Measurements from ENCODE around the gene TNN.
A peak's percentile ranks its signal among the peaks of the same experiment; 100 is the strongest.
"Not testable (repeated sequence)": the region's sequence is repeated elsewhere in the genome, so short reads cannot be mapped to it uniquely, and the experiment has no call there.

TNN gene

DNA sequence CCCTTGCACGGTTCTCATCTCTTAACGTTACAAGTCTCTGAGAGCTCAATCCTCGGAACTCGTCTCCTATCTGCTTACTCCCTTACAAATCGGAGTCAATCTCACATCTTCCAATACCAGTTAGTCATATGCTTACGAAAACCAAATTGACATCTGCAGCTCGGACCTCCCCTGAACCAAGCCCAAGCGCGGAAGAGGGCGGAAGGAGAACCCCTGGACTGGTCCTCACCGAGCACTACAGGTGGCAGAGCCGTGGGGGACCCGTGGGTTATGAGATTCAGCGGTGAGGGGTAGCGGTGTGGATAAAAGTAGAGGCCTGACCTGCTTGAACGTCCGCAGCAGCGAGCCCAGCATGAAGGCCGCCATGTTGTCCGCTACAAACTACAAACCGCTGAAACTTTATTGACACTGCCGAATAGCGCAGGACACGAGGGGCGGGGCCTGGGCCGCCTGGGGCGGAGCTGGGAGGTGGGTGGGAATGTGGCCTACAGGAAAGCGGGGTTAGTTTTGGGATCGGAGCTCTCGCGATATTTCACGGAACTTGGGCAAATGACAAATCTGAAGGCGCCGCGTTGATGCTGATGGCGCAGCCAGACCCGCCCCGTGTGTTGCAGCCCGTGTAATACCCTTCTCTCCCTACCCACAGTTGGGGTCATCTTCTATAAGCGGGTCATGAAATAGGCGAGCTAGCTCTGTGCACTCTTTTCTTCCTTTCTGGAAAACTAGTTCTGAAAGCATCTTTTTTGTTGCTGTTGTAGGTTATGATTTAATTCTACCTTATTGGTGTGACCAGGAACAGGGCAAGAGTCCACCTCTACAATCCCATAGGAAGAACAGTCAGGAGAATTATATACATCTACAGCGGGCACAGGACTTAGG, 44.4 kb upstream of the TNN start, which contains the start of gene MRPS14:
Gene MRPS14 (minus strand): TSS at position 383 of the 879 bp plus-strand sequence. CDS start 17 bp downstream, at position 366.
- Histone ChIP-seq H3K27me3 (ENCODE audit: insufficient read depth, low read length, poor library complexity, severe bottlenecking) (no peaks in the 10 kb centered on the region), H3K9ac (ENCODE audit: low read depth, low read length, poor library complexity, severe bottlenecking) (peak within 1 kb of the TSS; percentile 95), H4K20me1 (ENCODE audit: insufficient read depth, low read length, poor library complexity, severe bottlenecking) (peaks cover 18% of the 10 kb centered on the region), H3K9me2 (replicated peaks; ENCODE audit: low read depth, low read length) (no peaks in the 10 kb centered on the region), H3K79me2 (ENCODE audit: insufficient read depth, low read length) (peaks cover 26% of the 10 kb centered on the region), H3F3A (ENCODE audit: low read depth) (no peaks in the 10 kb centered on the region), H2AFZ (ENCODE audit: low read length) (peak within 1 kb of the TSS; percentile 89), H3K36me3 (ENCODE audit: insufficient read depth, low read length) (peaks cover 1% of the 10 kb centered on the region; the same call in 1 of the 2 replicates), H3K9me3 (ENCODE audit: insufficient read depth, low read depth, low read length) (no peaks in the 10 kb centered on the region; the same call in 1 of the 2 replicates), H3K4me3 (ENCODE audit: low read length, poor library complexity, severe bottlenecking) (peak within 1 kb of the TSS; percentile 98), H3K4me2 (ENCODE audit: low read depth, low read length, poor library complexity, severe bottlenecking) (peak within 1 kb of the TSS; percentile 99), H3K4me1 (ENCODE audit: insufficient read depth, low read length, poor library complexity, severe bottlenecking) (peaks cover 17% of the 10 kb centered on the region)
- TF ChIP-seq EZH2phosphoT487 (IDR thresholded peaks at IDR 0.05; ENCODE audit: borderline replicate concordance): no peak
- TF ChIP-seq, protein P1, sequence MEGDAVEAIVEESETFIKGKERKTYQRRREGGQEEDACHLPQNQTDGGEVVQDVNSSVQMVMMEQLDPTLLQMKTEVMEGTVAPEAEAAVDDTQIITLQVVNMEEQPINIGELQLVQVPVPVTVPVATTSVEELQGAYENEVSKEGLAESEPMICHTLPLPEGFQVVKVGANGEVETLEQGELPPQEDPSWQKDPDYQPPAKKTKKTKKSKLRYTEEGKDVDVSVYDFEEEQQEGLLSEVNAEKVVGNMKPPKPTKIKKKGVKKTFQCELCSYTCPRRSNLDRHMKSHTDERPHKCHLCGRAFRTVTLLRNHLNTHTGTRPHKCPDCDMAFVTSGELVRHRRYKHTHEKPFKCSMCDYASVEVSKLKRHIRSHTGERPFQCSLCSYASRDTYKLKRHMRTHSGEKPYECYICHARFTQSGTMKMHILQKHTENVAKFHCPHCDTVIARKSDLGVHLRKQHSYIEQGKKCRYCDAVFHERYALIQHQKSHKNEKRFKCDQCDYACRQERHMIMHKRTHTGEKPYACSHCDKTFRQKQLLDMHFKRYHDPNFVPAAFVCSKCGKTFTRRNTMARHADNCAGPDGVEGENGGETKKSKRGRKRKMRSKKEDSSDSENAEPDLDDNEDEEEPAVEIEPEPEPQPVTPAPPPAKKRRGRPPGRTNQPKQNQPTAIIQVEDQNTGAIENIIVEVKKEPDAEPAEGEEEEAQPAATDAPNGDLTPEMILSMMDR (conservative IDR thresholded peaks at IDR 0.05; ENCODE audit: low read length): no peak

DNA sequence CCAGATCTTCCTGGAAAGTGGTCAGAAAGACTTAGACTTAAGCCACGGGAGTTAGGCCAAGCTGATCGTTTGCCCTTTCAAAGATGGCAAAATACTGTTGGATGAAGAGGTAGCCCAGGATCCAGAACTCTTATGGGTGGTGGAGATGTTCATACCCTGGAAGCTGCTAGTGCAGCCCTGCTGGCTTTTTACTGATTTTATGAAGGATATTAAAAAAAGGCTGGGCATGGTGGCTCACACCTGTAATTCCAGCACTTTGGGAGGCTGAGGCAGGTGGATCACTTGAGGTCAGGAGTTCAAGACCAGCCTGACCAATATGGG, 43.8 kb upstream of the TNN start:
- Histone ChIP-seq H2AFZ (ENCODE audit: low read length) (peak overlapping the region; percentile 89), H3K4me2 (ENCODE audit: low read depth, low read length, poor library complexity, severe bottlenecking) (peak overlapping the region; percentile 90)

DNA sequence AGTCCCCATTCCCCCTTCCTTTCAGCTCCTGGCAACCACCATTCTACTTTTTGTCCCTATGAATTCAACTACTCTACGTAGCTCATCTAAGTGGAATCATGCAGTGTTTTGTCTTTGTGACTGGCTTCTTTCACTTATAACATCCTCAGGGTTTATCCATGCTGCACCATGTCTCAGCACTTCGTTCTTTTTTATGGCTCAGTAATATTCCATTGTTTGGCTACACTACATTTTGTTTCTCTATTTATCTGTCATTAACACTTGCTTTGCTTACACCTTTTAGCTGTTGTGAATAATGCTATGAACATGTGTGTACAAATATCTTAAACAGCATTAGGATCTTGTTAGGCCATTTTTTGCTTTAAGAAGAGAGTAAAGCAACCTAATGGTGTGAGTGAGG, 42.9 kb upstream of the TNN start:
- no peak overlapping the region for H3K9ac ChIP-seq (ENCODE audit: low read depth, low read length, poor library complexity, severe bottlenecking)
- no peaks in the 10 kb centered on the region for H3K27me3 ChIP-seq (ENCODE audit: insufficient read depth, low read length, poor library complexity, severe bottlenecking)
- no peaks in the 10 kb centered on the region for H3F3A ChIP-seq (ENCODE audit: low read depth)
- H3K79me2 ChIP-seq (ENCODE audit: insufficient read depth, low read length): peaks cover 26% of the 10 kb centered on the region
- H4K20me1 ChIP-seq (ENCODE audit: insufficient read depth, low read length, poor library complexity, severe bottlenecking): peaks cover 18% of the 10 kb centered on the region
- H2AFZ ChIP-seq (ENCODE audit: low read length): no peak overlapping the region
- peaks cover 17% of the 10 kb centered on the region for H3K4me1 ChIP-seq (ENCODE audit: insufficient read depth, low read length, poor library complexity, severe bottlenecking)
- no peak overlapping the region for H3K4me3 ChIP-seq (ENCODE audit: low read length, poor library complexity, severe bottlenecking)
- TF ChIP-seq EZH2phosphoT487 (IDR thresholded peaks at IDR 0.05; ENCODE audit: borderline replicate concordance): no peak
- TF ChIP-seq, protein P1 (conservative IDR thresholded peaks at IDR 0.05; ENCODE audit: low read length): no peak
- no peaks in the 10 kb centered on the region; the same call in 1 of the 2 replicates for H3K9me3 ChIP-seq (ENCODE audit: insufficient read depth, low read depth, low read length)
- no peak overlapping the region for H3K4me2 ChIP-seq (ENCODE audit: low read depth, low read length, poor library complexity, severe bottlenecking)
- H3K36me3 ChIP-seq (ENCODE audit: insufficient read depth, low read length): no peaks in the 10 kb centered on the region
- H3K9me2 ChIP-seq (replicated peaks; ENCODE audit: low read depth, low read length): no peaks in the 10 kb centered on the region

More for the DNA sequence above, 43.8 kb upstream of the TNN start:
- not testable (repeated sequence) for H3K36me3 ChIP-seq (ENCODE audit: insufficient read depth, low read length); H3F3A ChIP-seq (ENCODE audit: low read depth); H3K9me2 ChIP-seq (replicated peaks; ENCODE audit: low read depth, low read length); H3K27me3 ChIP-seq (ENCODE audit: insufficient read depth, low read length, poor library complexity, severe bottlenecking); H3K9me3 ChIP-seq (ENCODE audit: insufficient read depth, low read depth, low read length)
- Histone ChIP-seq H3K79me2 (ENCODE audit: insufficient read depth, low read length) (peaks cover 26% of the 10 kb centered on the region), H4K20me1 (ENCODE audit: insufficient read depth, low read length, poor library complexity, severe bottlenecking) (peaks cover 18% of the 10 kb centered on the region), H3K9ac (ENCODE audit: low read depth, low read length, poor library complexity, severe bottlenecking) (peak overlapping the region; percentile 95), H3K4me1 (ENCODE audit: insufficient read depth, low read length, poor library complexity, severe bottlenecking) (peaks cover 17% of the 10 kb centered on the region), H3K4me3 (ENCODE audit: low read length, poor library complexity, severe bottlenecking) (peak overlapping the region; percentile 98)
